H1 (cell line): ENCODE data around the gene JAK2. TPM values are rescaled to one million over a fixed set of nuclear protein-coding genes. Genes with fewer than 3 reads are reported as not detected.
A peak's percentile ranks its signal among the peaks of the same experiment; 100 is the strongest.

Experiments used
- CTCF ChIA-PET: fragments of 300-600 bp; sonication (Branson Sonifier 250); formaldehyde crosslinking; loops from one replicate; lab custom pipeline; 2021; ENCODE audit not compliant: partially characterized antibody; lab: Charles Lee
- POLR2A ChIA-PET: fragments of 300-600 bp; sonication (Branson Sonifier 250); formaldehyde crosslinking; loops from one replicate; lab custom pipeline; 2021; ENCODE audit warnings: inconsistent platforms; ENCODE audit not compliant: partially characterized antibody; lab: Charles Lee
- DNase-seq, 2 experiments: peaks; one replicate each; pipeline versions ENCODE4 v3.0.0 to v3.0.0-alpha.2; 2010 to 2022; ENCODE audit warnings: low spot score in 2 of 2, low read depth in 1 of 2, mixed read lengths in 1 of 2
- FAIRE-seq: peaks from 2 replicates; lab custom pipeline; 2011; peaks lifted over from hg19 to GRCh38; lab: Jason Lieb, UNC
- H2AFZ ChIP-seq: 2 replicates; pipeline ENCODE4 v1.8.1; 2012; ENCODE audit warnings: low read length, inconsistent platforms
- H2AK5ac ChIP-seq: 2 replicates; pipeline ENCODE4 v1.6.1; 2013; ENCODE audit warnings: low read depth, low read length
- H2BK120ac ChIP-seq: replicated peaks from 2 replicates; pipeline ENCODE3; 2013; ENCODE audit warnings: low read depth, low read length, inconsistent platforms
- H2BK12ac ChIP-seq: 2 replicates; pipeline ENCODE4 v1.6.1; 2013; ENCODE audit warnings: low read depth, low read length
- H2BK15ac ChIP-seq: 2 replicates; pipeline ENCODE4 v1.6.1; 2013; ENCODE audit warnings: low read length
- H2BK20ac ChIP-seq: 2 replicates; pipeline ENCODE4 v1.6.1; 2013; ENCODE audit warnings: low read length
- H2BK5ac ChIP-seq: 2 replicates; pipeline ENCODE4 v1.6.1; 2013; ENCODE audit warnings: low read depth, low read length
- H3K14ac ChIP-seq: 2 replicates; pipeline ENCODE4 v1.6.1; 2013; ENCODE audit warnings: inconsistent platforms; ENCODE audit not compliant: insufficient read length
- H3K18ac ChIP-seq: 2 replicates; pipeline ENCODE4 v1.6.1; 2013; ENCODE audit warnings: low read length; ENCODE audit errors: extremely low read depth
- H3K23ac ChIP-seq: 2 replicates; pipeline ENCODE4 v1.6.1; 2013; ENCODE audit warnings: inconsistent platforms; ENCODE audit not compliant: insufficient read length
- H3K23me2 ChIP-seq: 2 replicates; pipeline ENCODE4 v1.6.1; 2013; ENCODE audit warnings: low read depth, low read length
- H3K27ac ChIP-seq: 2 replicates; pipeline ENCODE4 v1.6.1; 2011; ENCODE audit warnings: low read depth, low read length, inconsistent platforms
- H3K27me3 ChIP-seq, 4 experiments: replicated peaks in 1 of 4; 1 replicate in 1 of 4; 2 replicates in 3 of 4; pipeline versions ENCODE4 v1.6.1 to v1.8.1; 2011 to 2013; ENCODE audit warnings: low read length in 3 of 4, mild to moderate bottlenecking in 3 of 4, inconsistent platforms in 2 of 4, mixed read lengths in 2 of 4, moderate library complexity in 1 of 4; ENCODE audit not compliant: control insufficient read depth in 3 of 4, insufficient read depth in 3 of 4; ENCODE audit errors: extremely low read depth in 1 of 4
- H3K36me3 ChIP-seq, 4 experiments: 2 replicates each; pipeline versions ENCODE4 v1.6.1 to v1.8.1; 2011 to 2013; ENCODE audit warnings: mild to moderate bottlenecking in 4 of 4, low read length in 3 of 4, moderate library complexity in 2 of 4, control low read depth in 1 of 4, inconsistent platforms in 1 of 4; ENCODE audit not compliant: insufficient read depth in 4 of 4, control insufficient read depth in 2 of 4
- H3K4ac ChIP-seq: replicated peaks from 2 replicates; pipeline ENCODE3; 2013; ENCODE audit warnings: low read length, low read depth, mixed read lengths, inconsistent platforms; ENCODE audit not compliant: insufficient read length
- H3K4me1 ChIP-seq, 4 experiments: replicated peaks in 1 of 4; 1 replicate in 1 of 4; 2 replicates in 3 of 4; pipeline versions ENCODE4 v1.6.1 to v1.8.1; 2011 to 2013; ENCODE audit warnings: low read length in 3 of 4, inconsistent platforms in 2 of 4, mixed read lengths in 1 of 4; ENCODE audit not compliant: insufficient read depth in 4 of 4, control insufficient read depth in 3 of 4
- H3K4me2 ChIP-seq, 2 experiments: 2 replicates each; pipeline versions ENCODE4 v1.6.1 to v1.8.1; 2011 to 2013; ENCODE audit warnings: low read depth in 2 of 2, low read length in 2 of 2, control low read depth in 1 of 2, inconsistent platforms in 1 of 2, mild to moderate bottlenecking in 1 of 2; ENCODE audit not compliant: insufficient read depth in 1 of 2
- H3K4me3 ChIP-seq, 4 experiments: fragments of 200-600, 300-600 bp in 1 of 4; sonication (generic), shearing (Covaris generic), sonication (Bioruptor Twin) in 1 of 4; 2 replicates each; pipeline versions ENCODE4 v1.5.1 to v1.8.1; 2011 to 2016; ENCODE audit warnings: low read length in 4 of 4, low read depth in 3 of 4, control low read depth in 2 of 4, inconsistent platforms in 2 of 4, mild to moderate bottlenecking in 2 of 4, mixed read lengths in 1 of 4, moderate library complexity in 1 of 4; ENCODE audit not compliant: insufficient read depth in 2 of 4; ENCODE audit errors: extremely low read depth in 1 of 4
- H3K56ac ChIP-seq: replicated peaks from 2 replicates; pipeline ENCODE3; 2013; ENCODE audit warnings: low read depth, mild to moderate bottlenecking, mixed read lengths, low read length, inconsistent platforms; ENCODE audit not compliant: insufficient read length
- H3K79me1 ChIP-seq: 2 replicates; pipeline ENCODE4 v1.6.1; 2013; ENCODE audit warnings: low read depth, low read length, control low read depth
- H3K79me2 ChIP-seq, 2 experiments: 2 replicates each; pipeline versions ENCODE4 v1.6.1 to v1.8.1; 2012 to 2013; ENCODE audit warnings: low read length in 2 of 2, mild to moderate bottlenecking in 2 of 2, inconsistent platforms in 1 of 2; ENCODE audit not compliant: insufficient read depth in 2 of 2, control insufficient read depth in 1 of 2
- H3K9ac ChIP-seq, 4 experiments: replicated peaks in 1 of 4; 1 replicate in 1 of 4; 2 replicates in 3 of 4; pipeline versions ENCODE4 v1.6.1 to v1.8.1; 2011 to 2013; ENCODE audit warnings: low read depth in 3 of 4, low read length in 3 of 4, control low read depth in 2 of 4, mild to moderate bottlenecking in 2 of 4, moderate library complexity in 2 of 4, inconsistent platforms in 1 of 4; ENCODE audit errors: extremely low read depth in 1 of 4
- H3K9me3 ChIP-seq, 2 experiments: 2 replicates each; pipeline versions ENCODE4 v1.6.1 to v1.8.1; 2012 to 2013; ENCODE audit warnings: mild to moderate bottlenecking in 2 of 2, moderate library complexity in 2 of 2, control low read depth in 1 of 2, inconsistent platforms in 1 of 2, low read depth in 1 of 2, low read length in 1 of 2, mixed read lengths in 1 of 2; ENCODE audit not compliant: insufficient read depth in 2 of 2
- H4K20me1 ChIP-seq, 2 experiments: replicated peaks in 1 of 2; 2 replicates each; pipeline versions ENCODE3 to v1.8.1; 2011 to 2013; ENCODE audit warnings: inconsistent platforms in 2 of 2, low read length in 2 of 2, mild to moderate bottlenecking in 1 of 2; ENCODE audit not compliant: insufficient read depth in 2 of 2, control insufficient read depth in 1 of 2
- H4K5ac ChIP-seq: 2 replicates; pipeline ENCODE4 v1.6.1; 2013; ENCODE audit warnings: low read length, low read depth, mixed read lengths, inconsistent platforms; ENCODE audit not compliant: insufficient read length
- H4K8ac ChIP-seq: 2 replicates; pipeline ENCODE4 v1.8.0; 2013; ENCODE audit warnings: mild to moderate bottlenecking, moderate library complexity, low read length, inconsistent platforms; ENCODE audit not compliant: insufficient read depth; ENCODE audit errors: extremely low read depth
- H4K91ac ChIP-seq: replicated peaks from 2 replicates; pipeline ENCODE3; 2013; ENCODE audit warnings: low read length, mixed read lengths, inconsistent platforms; ENCODE audit not compliant: insufficient read length
- BACH1 ChIP-seq: IDR thresholded peaks from 2 replicates; pipeline ENCODE4 v1.6.1; 2012; ENCODE audit warnings: low read length, improper control_type of control experiment
- MAFK ChIP-seq: IDR thresholded peaks from 2 replicates; pipeline ENCODE4 v1.6.1; 2012; ENCODE audit warnings: low read depth, mild to moderate bottlenecking, improper control_type of control experiment, low read length
- YY1 ChIP-seq: IDR thresholded peaks from 2 replicates; pipeline ENCODE4 v1.6.1; 2011; ENCODE audit warnings: low read depth, mild to moderate bottlenecking, low read length
- WGBS, 2 experiments: shearing (Covaris generic) in 1 of 2; methylation state at CpG; one replicate each; pipeline versions ENCODE4 v1.1.6 to v1.1.7; 2013 to 2015; ENCODE audit warnings: low lambda C conversion rate in 2 of 2, mixed read lengths in 2 of 2, inconsistent platforms in 1 of 2, low coverage in 1 of 2, missing lambda C conversion rate in 1 of 2; ENCODE audit not compliant: insufficient replicate concordance in 2 of 2, insufficient coverage in 1 of 2, insufficient read length in 1 of 2; ENCODE audit errors: extremely low coverage in 1 of 2, missing lambda C conversion rate in 1 of 2; 5-methylcytosine and 5-hydroxymethylcytosine counted together
- polyA plus RNA-seq, 7 experiments: library from polyadenylated mRNA; depleted of rRNA in 3 of 7; stranded (reverse) in 5 of 7; unstranded in 2 of 7; fragments of >200 nt in 5 of 7; fragments of 200-250 nt in 2 of 7; gene quantifications; 1 replicate in 5 of 7; 2 replicates in 1 of 7; 4 replicates in 1 of 7; pipeline versions ENCODE4 v1.2.1 to v1.2.3, GENCODE V29; 2011 to 2013; ENCODE audit warnings: missing spikeins in 2 of 7, mixed read lengths in 2 of 7
- total RNA-seq: library from RNA; stranded (reverse); fragmentation: NEBNext Ultra II Directional; extraction: Animal tissue kit (Norgen Biotek cat#: 25700); gene quantifications from 2 replicates; pipeline ENCODE4 v1.2.1, GENCODE V29; 2021

Gene JAK2
- total and polyA plus RNA-seq, 2 of the 8 experiments (the other 6 are each of a cell fraction or from before 2014, with no cell fraction given): 0.50 to 2.1 TPM

- Histone ChIP-seq H3K9ac (no peak overlapping the region), H2BK12ac (no peak overlapping the region), H3K23me2 (no peaks in the 10 kb centered on the region), H4K20me1 (no peaks in the 10 kb centered on the region), H3K18ac (no peak overlapping the region), H2BK15ac (no peak overlapping the region), H4K91ac (no peak overlapping the region), H3K23ac (no peak overlapping the region), H3K56ac (no peak overlapping the region), H3K4me2 (no peak overlapping the region), H3K4me3 (no peak overlapping the region), H3K27ac (no peak overlapping the region), H4K8ac (no peak overlapping the region), H3K9me3 (peaks cover 3 to 13% of the 10 kb centered on the region in 2 experiments; a peak in 1 of 4 replicates), H2BK120ac (no peak overlapping the region), H4K5ac (no peak overlapping the region), H3K27me3 (no peaks in the 10 kb centered on the region), H2AFZ (no peak overlapping the region), H3K79me2 (no peaks in the 10 kb centered on the region), H2BK20ac (no peak overlapping the region), H2AK5ac (no peak overlapping the region), H3K36me3 (peaks cover 0 to 3% (median 0%) of the 10 kb centered on the region in 4 experiments; a peak in 2 of 8 replicates), H3K14ac (no peak overlapping the region), H3K4me1 (no peaks in the 10 kb centered on the region; a peak in 1 of 7 replicates), H3K79me1 (no peaks in the 10 kb centered on the region), H2BK5ac (no peak overlapping the region), H3K4ac (no peak overlapping the region)
- TF ChIP-seq YY1 (no peak), BACH1 (0 out of 2 replicates have a peak, but pooled peaks have one; percentile 32), MAFK (peak; percentile 45; the same call in 1 of the 2 replicates)
- 87% methylated on average over 3 of the region's 3 CpGs; no CpG with 5 or more reads in 1 of the 2 experiments for WGBS, 2 experiments
- CTCF ChIA-PET: no interaction called here
- no peak for FAIRE-seq
- POLR2A ChIA-PET: no interaction called here
- DNase-seq: no peak
These were observed 58.3 kb downstream of the JAK2 start for GRCh38 chr9:5043381-5043780.
